ENCODE results near the gene METTL4.

GRCh38 chr18:2502880-2503279, 68.4 kb downstream of the METTL4 start:
- no peak for TF ChIP-seq CTCF (IDR thresholded peaks at IDR 0.05; ENCODE audit: low read length)
- TF ChIP-seq EZH2phosphoT487 (IDR thresholded peaks at IDR 0.05; ENCODE audit: low read length): no peak
